PC-3 (cell line): ENCODE results near the gene TSPEAR. TPM values are rescaled to one million over a fixed set of nuclear protein-coding genes. Genes with fewer than 3 reads are reported as not detected.

Experiments used
- ATAC-seq: fragments of 200-7000 bp; cut with Tn5 transposase; 2 replicates; pipeline ENCODE4 v1.9.1; 2020; ENCODE audit warnings: mild to moderate bottlenecking, moderate library complexity
- BruUV-seq: library from RNA; stranded (reverse); fragments of 400-500 nt; replicated peaks from 2 replicates; lab custom pipeline; 2021; lab: Mats Ljungman, UMichigan
- CTCF ChIA-PET: fragments of 300-600 bp; sonication (Branson Sonifier 250); formaldehyde crosslinking; loops from one replicate; lab custom pipeline; 2022; ENCODE audit warnings: antibody characterized with exemption; lab: Charles Lee
- POLR2A ChIA-PET: fragments of 300-600 bp; sonication (Branson Sonifier 250); formaldehyde crosslinking; loops from one replicate; lab custom pipeline; 2022; ENCODE audit warnings: antibody characterized with exemption; ENCODE audit not compliant: unreplicated experiment; lab: Charles Lee
- DNase-seq: peaks from one replicate; pipeline ENCODE4 v3.0.0-alpha.2; 2015
- H2AFZ ChIP-seq: fragments of 300-600 bp; sonication (generic); 2 replicates; pipeline ENCODE4 v1.6.0; 2016; ENCODE audit warnings: antibody characterized with exemption, low read length
- H3F3A ChIP-seq: fragments of 300-600 bp; sonication (generic); one replicate; pipeline ENCODE4 v1.6.0; 2017; ENCODE audit warnings: antibody characterized with exemption, low read length, control low read depth, mild to moderate bottlenecking; ENCODE audit not compliant: unreplicated experiment
- H3K27ac ChIP-seq: fragments of 300-600 bp; sonication (generic); 2 replicates; pipeline ENCODE4 v1.5.1; 2016; ENCODE audit warnings: mild to moderate bottlenecking, low read length
- H3K27me3 ChIP-seq: fragments of 300-600 bp; sonication (generic); 2 replicates; pipeline ENCODE4 v1.6.1; 2016; ENCODE audit warnings: low read length, mixed read lengths
- H3K36me3 ChIP-seq: fragments of 300-600 bp; sonication (generic); 2 replicates; pipeline ENCODE4 v1.6.1; 2016; ENCODE audit warnings: low read depth, mixed run types, low read length, mixed read lengths
- H3K4me1 ChIP-seq: fragments of 300-600 bp; sonication (generic); 2 replicates; pipeline ENCODE4 v1.5.1; 2016; ENCODE audit warnings: low read length; ENCODE audit not compliant: insufficient read depth
- H3K4me2 ChIP-seq: fragments of 300-600 bp; sonication (generic); 2 replicates; pipeline ENCODE4 v1.6.0; 2016; ENCODE audit warnings: low read length
- H3K4me3 ChIP-seq: fragments of 300-600 bp; sonication (generic); 2 replicates; pipeline ENCODE4 v1.5.1; 2016; ENCODE audit warnings: mild to moderate bottlenecking, low read length, mixed read lengths
- H3K79me2 ChIP-seq: fragments of 300-600 bp; sonication (generic); 2 replicates; pipeline ENCODE4 v1.6.1; 2017; ENCODE audit warnings: low read length, mixed read lengths
- H3K9ac ChIP-seq: fragments of 300-600 bp; sonication (generic); 2 replicates; pipeline ENCODE4 v1.6.0; 2016; ENCODE audit warnings: mild to moderate bottlenecking, low read length
- H3K9me2 ChIP-seq: fragments of 300-600 bp; sonication (generic); replicated peaks from 2 replicates; pipeline ENCODE4 v1.6.1; 2016; ENCODE audit warnings: mixed run types, low read length, mixed read lengths
- H3K9me3 ChIP-seq: fragments of 300-600 bp; sonication (generic); 2 replicates; pipeline ENCODE4 v1.6.1; 2016; ENCODE audit warnings: low read length, mixed read lengths
- H4K20me1 ChIP-seq: fragments of 300-600 bp; sonication (generic); 2 replicates; pipeline ENCODE4 v1.6.1; 2016; ENCODE audit warnings: low read length, mixed read lengths
- CTCF ChIP-seq: fragments of 300-600 bp; sonication (generic); conservative IDR thresholded peaks from 2 replicates; pipeline ENCODE4 v1.5.1; 2017; ENCODE audit warnings: antibody characterized with exemption, low read depth, mild to moderate bottlenecking, low read length
- EZH2 ChIP-seq: fragments of 300-600 bp; sonication (generic); IDR thresholded peaks from one replicate; pipeline ENCODE4 v1.6.1; 2017; ENCODE audit warnings: antibody characterized with exemption, mild to moderate bottlenecking, low read length; ENCODE audit not compliant: unreplicated experiment
- EZH2phosphoT487 ChIP-seq: fragments of 300-600 bp; sonication (generic); IDR thresholded peaks from 2 replicates; pipeline ENCODE4 v1.6.1; 2018; ENCODE audit warnings: mild to moderate bottlenecking, antibody characterized with exemption, low read length, borderline replicate concordance
- intact Hi-C: fragments of 100-400 bp; cut with micrococcal nuclease; formaldehyde crosslinking; loops from 2 replicates; pipeline ENCODE4 v1.9.0; 2023
- total RNA-seq: library from RNA; depleted of rRNA; stranded (reverse); fragments of >200 nt; gene quantifications from 2 replicates; pipeline ENCODE4 v1.2.3, GENCODE V29; 2014

The TSPEAR gene
- total RNA-seq, 1 experiment from 2014 or later, result 2.1 TPM

- ATAC-seq (peak; percentile 81), DNase-seq (peak; percentile 22)
- Histone ChIP-seq H3K9me2 (no peaks in the 10 kb centered on the region), H3K27ac (no peak overlapping the region), H3K36me3 (no peaks in the 10 kb centered on the region), H3K27me3 (no peaks in the 10 kb centered on the region), H3K4me3 (no peak overlapping the region), H2AFZ (no peak overlapping the region), H3K9me3 (peaks cover 10% of the 10 kb centered on the region), H3K4me1 (no peaks in the 10 kb centered on the region), H3K4me2 (no peak overlapping the region), H3K9ac (no peak overlapping the region), H3F3A (no peaks in the 10 kb centered on the region), H3K79me2 (no peaks in the 10 kb centered on the region), H4K20me1 (no peaks in the 10 kb centered on the region)
- intact Hi-C loops, result loop anchor here (1.0 kb wide), 1 partner anchor 175 kb away; no protein-coding TSS in a partner anchor
- ChIA-PET CTCF (interaction anchor here (1.2 kb wide), 1 partner anchor 124 kb away, joined by 5 read pairs; no protein-coding TSS in a partner anchor), POLR2A (no interaction called here)
- BruUV-seq, result no TSS peak
- TF ChIP-seq EZH2phosphoT487 (no peak), CTCF (peak; percentile 47), EZH2 (no peak)
Observed at GRCh38 chr21:44618504-44618903, 92.9 kb downstream of the TSPEAR start.

GRCh38 chr21:44617071-44617501, 94.3 kb downstream of the TSPEAR start:
- ATAC-seq, result no peak

More at GRCh38 chr21:44617071-44617501, 94.3 kb downstream of the TSPEAR start:
- Histone ChIP-seq H3K9ac (no peak overlapping the region), H3K27ac (no peak overlapping the region), H3K4me2 (no peak overlapping the region), H3K9me3 (peaks cover 3% of the 10 kb centered on the region; the same call in 1 of the 2 replicates), H3K27me3 (no peaks in the 10 kb centered on the region), H3K79me2 (no peaks in the 10 kb centered on the region), H2AFZ (no peak overlapping the region), H3K4me1 (no peaks in the 10 kb centered on the region), H4K20me1 (no peaks in the 10 kb centered on the region), H3K9me2 (no peaks in the 10 kb centered on the region), H3K36me3 (no peaks in the 10 kb centered on the region), H3K4me3 (no peak overlapping the region), H3F3A (no peaks in the 10 kb centered on the region)
- ChIA-PET POLR2A (no interaction called here), CTCF (no interaction called here)
- intact Hi-C loops, result no loop called here
- no peak for DNase-seq
- no TSS peak for BruUV-seq
- TF ChIP-seq EZH2, result no peak
- no peak for TF ChIP-seq EZH2phosphoT487
- TF ChIP-seq CTCF, result no peak
